Ascending aorta (tissue), 2 donors: ENCODE measurements around the gene DLL3. TPM values are rescaled to one million over a fixed set of nuclear protein-coding genes. Genes with fewer than 3 reads are reported as not detected.

Experiments
- DNase-seq, 2 donors: peaks; one replicate each; pipeline ENCODE4 v3.0.0-alpha.2; 2019; ENCODE audit warnings: low spot score in 2 of 2
- H3K27ac ChIP-seq, 2 donors: fragments of 200-600 bp; sonication (generic); one replicate each; pipeline ENCODE4 v1.5.1; 2016 to 2017; ENCODE audit warnings: mild to moderate bottlenecking in 1 of 2
- H3K27me3 ChIP-seq: fragments of 200-600 bp; sonication (generic); one replicate; pipeline ENCODE4 v1.5.1; 2017
- H3K36me3 ChIP-seq, 2 donors: fragments of 200-600 bp; sonication (generic); one replicate each; pipeline ENCODE4 v1.5.1; 2016
- H3K4me1 ChIP-seq, 2 donors: fragments of 200-600 bp; sonication (generic); one replicate each; pipeline ENCODE4 v1.5.1; 2016 to 2017; ENCODE audit warnings: mild to moderate bottlenecking in 1 of 2
- H3K4me3 ChIP-seq, 2 donors: fragments of 200-600 bp; sonication (generic); one replicate each; pipeline ENCODE4 v1.5.1; 2016 to 2017; ENCODE audit warnings: mild to moderate bottlenecking in 1 of 2
- H3K9me3 ChIP-seq, 2 donors: fragments of 200-600 bp; sonication (generic); one replicate each; pipeline ENCODE4 v1.5.1; 2016
- intact Hi-C: fragments of 100-400 bp; cut with DNase I; formaldehyde crosslinking; loops from one replicate; pipeline ENCODE4 v1.15.1; 2023
- total RNA-seq: library from RNA; depleted of rRNA; stranded (reverse); fragments of >200 nt; gene quantifications from one replicate; pipeline ENCODE4 v1.1.0, GENCODE V29; 2016
- TF ChIP-seq, protein P1 (sequence below), 3 experiments: fragments of 200-600 bp in 2 of 3; fragments of 450-650 bp in 1 of 3; sonication (generic) in 2 of 3; IDR thresholded peaks; one replicate each; pipeline ENCODE4 v1.5.1; 2016 to 2019; ENCODE audit warnings: antibody characterized with exemption in 3 of 3, mild to moderate bottlenecking in 1 of 3, moderate library complexity in 1 of 3

The DLL3 gene
- total RNA-seq, 1 donor from 2014 or later: not detected

DNA sequence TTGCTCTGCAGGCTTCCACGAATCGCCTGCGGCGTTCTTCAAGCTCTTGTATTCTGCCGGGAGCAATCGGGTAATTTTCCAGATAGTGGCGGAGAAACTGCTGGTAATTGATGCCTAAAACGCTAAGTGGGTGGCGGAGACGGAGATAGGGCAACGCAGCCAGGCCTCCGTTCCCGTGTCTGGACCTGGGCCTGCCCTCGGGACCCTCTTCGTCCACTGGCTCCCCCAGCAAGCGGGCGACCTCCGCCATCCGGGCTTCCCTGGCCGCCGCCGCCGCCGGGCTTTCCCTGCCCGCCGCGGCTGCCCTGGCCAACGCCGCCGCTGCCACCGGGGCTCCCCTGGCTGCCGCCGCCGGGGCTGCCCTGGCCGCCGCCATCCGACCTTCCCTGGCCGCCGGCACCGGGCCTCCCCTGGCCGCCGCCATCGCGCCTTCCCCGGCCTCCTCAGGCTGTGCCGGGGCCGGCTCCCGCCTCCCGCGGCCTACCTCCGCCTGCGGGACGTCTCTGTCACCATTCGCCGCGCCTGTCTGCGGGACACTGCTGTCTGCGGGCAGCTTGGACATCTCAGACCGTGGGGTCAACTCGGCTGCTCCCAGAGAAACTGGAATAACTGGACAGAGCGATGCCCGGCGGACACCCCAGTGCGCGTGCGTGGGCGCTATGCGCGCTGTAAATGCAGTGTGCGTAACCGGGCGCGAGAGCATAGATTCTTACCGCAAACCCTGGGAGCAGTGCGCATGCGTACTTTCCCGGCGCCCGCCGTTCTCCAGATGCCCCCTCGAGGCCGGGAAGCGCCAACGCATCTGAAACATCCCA, 41.0 kb downstream of the DLL3 start, which contains the start of gene EID2:
EID2 (minus strand) TSS at position 644 of the 815 bp plus-strand sequence; CDS start at position 562, 82 bp downstream.
- H3K27me3 ChIP-seq: no peaks in the 10 kb centered on the region
- no peaks in the 10 kb centered on the region for H3K36me3 ChIP-seq
- intact Hi-C loops: loop anchor here (1.0 to 10.0 kb wide), 2 partner anchors 414 to 455 kb away; partner anchors contain the start of genes PAK4 and ZNF546
- peaks cover 5 to 16% of the 10 kb centered on the region in 2 donors for H3K4me1 ChIP-seq
- TF ChIP-seq, protein P1, sequence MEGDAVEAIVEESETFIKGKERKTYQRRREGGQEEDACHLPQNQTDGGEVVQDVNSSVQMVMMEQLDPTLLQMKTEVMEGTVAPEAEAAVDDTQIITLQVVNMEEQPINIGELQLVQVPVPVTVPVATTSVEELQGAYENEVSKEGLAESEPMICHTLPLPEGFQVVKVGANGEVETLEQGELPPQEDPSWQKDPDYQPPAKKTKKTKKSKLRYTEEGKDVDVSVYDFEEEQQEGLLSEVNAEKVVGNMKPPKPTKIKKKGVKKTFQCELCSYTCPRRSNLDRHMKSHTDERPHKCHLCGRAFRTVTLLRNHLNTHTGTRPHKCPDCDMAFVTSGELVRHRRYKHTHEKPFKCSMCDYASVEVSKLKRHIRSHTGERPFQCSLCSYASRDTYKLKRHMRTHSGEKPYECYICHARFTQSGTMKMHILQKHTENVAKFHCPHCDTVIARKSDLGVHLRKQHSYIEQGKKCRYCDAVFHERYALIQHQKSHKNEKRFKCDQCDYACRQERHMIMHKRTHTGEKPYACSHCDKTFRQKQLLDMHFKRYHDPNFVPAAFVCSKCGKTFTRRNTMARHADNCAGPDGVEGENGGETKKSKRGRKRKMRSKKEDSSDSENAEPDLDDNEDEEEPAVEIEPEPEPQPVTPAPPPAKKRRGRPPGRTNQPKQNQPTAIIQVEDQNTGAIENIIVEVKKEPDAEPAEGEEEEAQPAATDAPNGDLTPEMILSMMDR (IDR thresholded peaks at IDR 0.05): peak; percentile 71 to 89 (median 87)
- DNase-seq: peak; percentile 76 to 96
- no peaks in the 10 kb centered on the region for H3K9me3 ChIP-seq
- peak within 1 kb of the TSS; percentile 77 to 95 for H3K4me3 ChIP-seq
- H3K27ac ChIP-seq: peak within 1 kb of the TSS; percentile 95 to 96

DNA sequence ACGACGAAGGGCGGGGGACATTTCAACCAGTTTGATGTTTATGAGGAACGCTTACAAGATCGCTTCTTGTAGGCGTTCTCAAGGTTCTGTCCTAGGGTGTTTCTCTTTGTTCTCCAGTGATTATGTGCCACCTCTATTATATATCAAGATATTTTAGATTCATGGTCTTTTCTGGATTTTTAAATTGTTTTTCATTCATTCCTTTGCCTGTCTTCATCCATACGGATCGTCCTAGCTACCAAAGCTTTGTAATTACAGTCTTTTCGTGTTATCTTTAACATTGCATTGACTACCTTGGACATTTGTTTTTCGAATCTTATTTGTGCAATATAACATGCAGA, 41.6 kb downstream of the DLL3 start:
- Histone ChIP-seq H3K27ac (peak overlapping the region in 1 of 2 donors; percentile 96), H3K4me3 (peak overlapping the region; percentile 77 to 95), H3K27me3 (no peaks in the 10 kb centered on the region), H3K36me3 (no peaks in the 10 kb centered on the region), H3K9me3 (no peaks in the 10 kb centered on the region), H3K4me1 (peaks cover 5 to 16% of the 10 kb centered on the region in 2 donors)
- no peak for DNase-seq
- TF ChIP-seq, protein P1 (IDR thresholded peaks at IDR 0.05): no peak
- intact Hi-C loops: loop anchor here (1.0 kb wide), 1 partner anchor 415 kb away; the partner anchor contains the start of gene PAK4

DNA sequence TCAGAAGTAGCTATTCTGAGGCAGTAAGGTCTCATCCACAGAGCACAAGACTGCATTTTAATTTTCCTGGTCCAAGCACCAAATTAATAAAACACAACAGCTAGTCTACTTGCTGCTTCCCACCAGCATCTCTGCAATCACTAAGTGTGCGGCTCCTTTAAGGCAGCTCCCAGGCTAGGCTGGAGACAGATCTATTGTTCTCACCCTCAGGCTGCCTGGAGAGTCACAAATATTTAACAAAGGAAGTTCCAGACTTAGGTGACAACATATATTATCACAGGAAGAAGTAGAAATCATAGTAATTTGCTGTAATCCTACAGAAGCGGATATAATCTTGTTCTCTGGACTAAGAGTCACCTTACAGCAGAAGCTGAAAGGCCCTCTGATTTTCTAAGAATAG, 43.5 kb downstream of the DLL3 start:
- TF ChIP-seq, protein P1 (IDR thresholded peaks at IDR 0.05): no peak
- intact Hi-C loops: no loop called here
- Histone ChIP-seq H3K4me3 (no peak overlapping the region), H3K4me1 (peaks cover 5 to 16% of the 10 kb centered on the region in 2 donors), H3K27ac (no peak overlapping the region), H3K36me3 (no peaks in the 10 kb centered on the region), H3K27me3 (no peaks in the 10 kb centered on the region), H3K9me3 (no peaks in the 10 kb centered on the region)
- peak in 1 of 2 donors; percentile 19 for DNase-seq

DNA sequence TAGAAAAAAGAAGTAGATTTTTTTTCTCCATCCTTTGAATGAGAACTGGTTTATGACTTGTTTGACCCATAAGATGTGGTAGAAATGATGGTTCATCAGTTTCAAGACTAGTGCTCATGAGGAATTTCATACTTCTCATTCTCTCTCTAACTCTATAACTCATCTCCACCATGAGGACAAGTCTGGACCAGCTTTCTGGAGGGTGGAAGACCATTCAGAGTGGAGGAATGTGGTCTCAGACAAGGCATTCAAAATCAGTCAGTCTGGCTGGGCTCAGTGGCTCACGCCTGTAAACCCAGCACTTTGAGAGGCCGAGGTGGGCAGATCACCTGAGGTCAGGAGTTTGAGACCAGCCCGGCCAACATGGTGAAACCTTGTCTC, 44.7 kb downstream of the DLL3 start:
- TF ChIP-seq, protein P1 (IDR thresholded peaks at IDR 0.05): no peak
- DNase-seq: no peak

DNA sequence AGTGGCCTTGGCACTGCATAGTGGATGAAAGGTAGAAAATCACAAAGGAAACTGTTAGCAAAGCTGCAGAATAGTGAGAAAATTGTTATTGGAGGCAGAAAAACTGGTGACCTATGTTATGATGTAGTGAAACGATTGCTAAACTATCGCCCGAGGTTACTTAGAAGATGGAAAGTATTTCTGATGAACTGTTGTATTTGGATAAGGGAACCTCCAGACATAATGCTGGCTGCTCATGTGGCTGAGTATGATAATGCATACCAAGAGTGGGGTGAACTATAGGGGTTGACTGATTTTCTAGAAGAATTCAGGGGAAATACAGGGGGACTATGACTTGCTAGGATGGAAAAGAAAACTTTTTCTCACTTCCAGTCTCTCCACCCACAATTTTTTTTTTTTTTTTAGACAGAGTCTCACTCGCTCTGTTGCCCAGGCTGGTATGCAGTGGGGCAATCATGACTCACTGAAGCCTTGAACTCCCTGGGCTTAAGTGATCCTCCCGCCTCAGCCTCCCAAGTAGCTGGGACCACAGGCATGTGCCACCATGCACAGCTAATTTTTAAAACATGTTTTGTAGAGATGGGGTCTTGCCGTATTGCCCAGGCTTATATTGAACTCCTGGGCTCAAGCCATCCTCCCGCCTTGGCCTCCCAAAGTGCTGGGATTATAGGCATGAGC, 45.6 kb downstream of the DLL3 start:
- Histone ChIP-seq H3K4me1 (peaks cover 0 to under 1% of the 10 kb centered on the region in 2 donors), H3K4me3 (no peak overlapping the region), H3K27ac (no peak overlapping the region), H3K36me3 (no peaks in the 10 kb centered on the region), H3K27me3 (no peaks in the 10 kb centered on the region), H3K9me3 (no peaks in the 10 kb centered on the region)
- DNase-seq: no peak
- intact Hi-C loops: no loop called here
- TF ChIP-seq, protein P1 (IDR thresholded peaks at IDR 0.05): no peak

More for the DNA sequence above, 44.7 kb downstream of the DLL3 start:
- peaks cover 5 to 9% of the 10 kb centered on the region in 2 donors for H3K4me1 ChIP-seq
- no peak overlapping the region for H3K27ac ChIP-seq
- H3K4me3 ChIP-seq: no peak overlapping the region
- H3K27me3 ChIP-seq: no peaks in the 10 kb centered on the region
- H3K9me3 ChIP-seq: no peaks in the 10 kb centered on the region
- intact Hi-C loops: no loop called here
- H3K36me3 ChIP-seq: no peaks in the 10 kb centered on the region
